ENCODE measurements around the gene OPRM1. TPM values are rescaled to one million over a fixed set of nuclear protein-coding genes. Genes with fewer than 3 reads are reported as not detected.
A peak's percentile ranks its signal among the peaks of the same experiment; 100 is the strongest.

Gene OPRM1
- total RNA-seq, 1 experiment from 2014 or later, result not detected

- Mint-ChIP-seq H3K9me3 (ENCODE audit: unreplicated experiment) (peaks cover under 1% of the 10 kb centered on the region), H3K4me1 (ENCODE audit: low read depth, unreplicated experiment) (peaks cover 21% of the 10 kb centered on the region), H3K4me3 (ENCODE audit: unreplicated experiment) (no peak overlapping the region), H3K27ac (ENCODE audit: unreplicated experiment) (peak overlapping the region; percentile 0), H3K27me3 (ENCODE audit: insufficient read depth, unreplicated experiment) (no peaks in the 10 kb centered on the region), H3K36me3 (ENCODE audit: insufficient read depth, unreplicated experiment) (no peaks in the 10 kb centered on the region)
- intact Hi-C loops (cut with micrococcal nuclease; ENCODE audit: unreplicated experiment), result loop anchor here (5.0 kb wide), 1 partner anchor 77 kb away; no protein-coding TSS in a partner anchor
- no peak overlapping the region for H3K4me3 ChIP-seq (ENCODE audit: low read depth, low read length)
- H3K9me3 ChIP-seq, result no peaks in the 10 kb centered on the region
- H3K4me1 ChIP-seq, result peaks cover 29% of the 10 kb centered on the region
- no TSS peak for BruUV-seq (replicated peaks)
- ChIA-PET CTCF (no interaction called here), POLR2A (no interaction called here)
- TF ChIP-seq, protein P1, sequence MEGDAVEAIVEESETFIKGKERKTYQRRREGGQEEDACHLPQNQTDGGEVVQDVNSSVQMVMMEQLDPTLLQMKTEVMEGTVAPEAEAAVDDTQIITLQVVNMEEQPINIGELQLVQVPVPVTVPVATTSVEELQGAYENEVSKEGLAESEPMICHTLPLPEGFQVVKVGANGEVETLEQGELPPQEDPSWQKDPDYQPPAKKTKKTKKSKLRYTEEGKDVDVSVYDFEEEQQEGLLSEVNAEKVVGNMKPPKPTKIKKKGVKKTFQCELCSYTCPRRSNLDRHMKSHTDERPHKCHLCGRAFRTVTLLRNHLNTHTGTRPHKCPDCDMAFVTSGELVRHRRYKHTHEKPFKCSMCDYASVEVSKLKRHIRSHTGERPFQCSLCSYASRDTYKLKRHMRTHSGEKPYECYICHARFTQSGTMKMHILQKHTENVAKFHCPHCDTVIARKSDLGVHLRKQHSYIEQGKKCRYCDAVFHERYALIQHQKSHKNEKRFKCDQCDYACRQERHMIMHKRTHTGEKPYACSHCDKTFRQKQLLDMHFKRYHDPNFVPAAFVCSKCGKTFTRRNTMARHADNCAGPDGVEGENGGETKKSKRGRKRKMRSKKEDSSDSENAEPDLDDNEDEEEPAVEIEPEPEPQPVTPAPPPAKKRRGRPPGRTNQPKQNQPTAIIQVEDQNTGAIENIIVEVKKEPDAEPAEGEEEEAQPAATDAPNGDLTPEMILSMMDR (IDR thresholded peaks at IDR 0.05; ENCODE audit: insufficient read depth in 1 of 2, low read depth in 1 of 2, low read length in 1 of 2, severe bottlenecking in 1 of 2, unreplicated experiment in 1 of 2), result no peak
- no peak for DNase-seq
- no peaks in the 10 kb centered on the region for H3K36me3 ChIP-seq (ENCODE audit: control insufficient read depth, insufficient read depth, low read length)
- no peaks in the 10 kb centered on the region for H3K27me3 ChIP-seq (replicated peaks; ENCODE audit: control insufficient read depth, insufficient read depth, low read length)
These were observed 256.7 kb downstream of the OPRM1 start for GRCh38 chr6:154295733-154296132.

Data from Caco-2 (cell line).